T-helper 17 cell (primary cell): ENCODE results near the gene BFSP1. TPM values are rescaled to one million over a fixed set of nuclear protein-coding genes. Genes with fewer than 3 reads are reported as not detected.

Source experiments
- ATAC-seq: fragments of 150-1000 bp; cut with Tn5 transposase; 2 replicates; pipeline ENCODE4 v1.10.0; 2021; ENCODE audit warnings: mild to moderate bottlenecking, moderate library complexity
- DNase-seq, 3 donors: peaks; one replicate each; pipeline versions ENCODE4 v3.0.0 to v3.0.0-alpha.2; 2020 to 2021
- H3K9me3 ChIP-seq: one replicate; pipeline ENCODE4 v1.7.0; 2013; ENCODE audit warnings: low read length, mild to moderate bottlenecking; ENCODE audit not compliant: control insufficient read depth, poor library complexity, severe bottlenecking
- H3K27ac Mint-ChIP-seq: one replicate; pipeline ENCODE4 v1.8.0; 2022; ENCODE audit warnings: mild to moderate bottlenecking, moderate library complexity, mixed read lengths
- H3K27me3 Mint-ChIP-seq: one replicate; pipeline ENCODE4 v1.8.0; 2022; ENCODE audit warnings: mixed read lengths
- H3K36me3 Mint-ChIP-seq: one replicate; pipeline ENCODE4 v1.8.0; 2022; ENCODE audit warnings: low read depth, mixed read lengths
- H3K4me1 Mint-ChIP-seq: one replicate; pipeline ENCODE4 v1.8.0; 2022; ENCODE audit warnings: mild to moderate bottlenecking, mixed read lengths
- H3K4me3 Mint-ChIP-seq: one replicate; pipeline ENCODE4 v1.8.0; 2022; ENCODE audit warnings: mild to moderate bottlenecking, moderate library complexity, mixed read lengths
- total RNA-seq, 4 donors: library from RNA in 2 of 4; stranded (reverse) in 2 of 4; gene quantifications; one replicate each; pipeline ENCODE4 v1.2.3 and lab custom pipeline; 2022 to 2026

The BFSP1 gene
- total RNA-seq, 2 donors from 2014 or later, result 0.21 to 1.0 TPM

- peaks cover 23% of the 10 kb centered on the region for H3K27me3 Mint-ChIP-seq
- H3K4me3 Mint-ChIP-seq, result no peak overlapping the region
- DNase-seq, result no peak
- no peak for ATAC-seq
- no peaks in the 10 kb centered on the region for H3K4me1 Mint-ChIP-seq
- no peaks in the 10 kb centered on the region for H3K36me3 Mint-ChIP-seq
- no peaks in the 10 kb centered on the region for H3K9me3 ChIP-seq
- H3K27ac Mint-ChIP-seq, result no peak overlapping the region
These were observed 60.7 kb downstream of the BFSP1 start for GRCh38 chr20:17470521-17470920.

DNA sequence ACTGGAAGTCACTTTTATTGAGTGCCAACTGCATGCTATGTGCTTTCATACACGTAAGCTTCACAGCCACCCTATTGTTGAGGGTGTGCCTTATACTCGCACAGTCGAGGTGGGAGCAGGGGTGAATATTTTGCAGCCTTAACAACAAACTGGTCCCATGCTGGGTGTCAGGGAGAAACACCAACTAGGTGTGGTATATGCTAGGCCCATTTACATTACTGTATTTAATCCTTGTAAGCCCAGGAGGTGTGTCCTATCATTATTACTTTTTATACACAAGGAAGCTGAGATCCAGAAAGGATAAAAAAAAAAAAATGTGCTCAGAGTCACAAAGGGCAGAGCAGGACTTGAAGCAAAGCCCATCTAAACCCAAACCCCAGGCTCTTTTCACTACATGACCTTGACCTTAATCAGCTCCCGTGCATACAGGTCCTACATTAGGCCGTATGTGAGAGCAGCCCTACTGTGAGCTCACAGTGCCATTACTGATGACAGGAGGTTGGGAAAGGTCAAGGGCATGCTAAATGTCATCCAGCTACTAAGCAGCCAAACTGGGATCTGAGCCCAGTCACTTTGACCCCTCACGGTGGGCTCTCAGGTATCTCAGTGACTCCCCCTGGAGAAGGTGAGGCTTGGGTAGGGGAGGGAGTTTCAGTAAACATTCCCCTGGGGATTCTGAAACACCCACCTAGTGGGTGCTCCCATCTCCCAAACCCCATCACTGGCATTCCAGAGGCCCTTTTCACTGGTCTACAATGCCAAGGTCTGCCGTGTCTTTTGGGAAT is 61.7 kb downstream of the BFSP1 start:
- Mint-ChIP-seq H3K36me3 (no peaks in the 10 kb centered on the region), H3K27me3 (peaks cover 27% of the 10 kb centered on the region), H3K4me1 (no peaks in the 10 kb centered on the region), H3K27ac (no peak overlapping the region), H3K4me3 (no peak overlapping the region)
- DNase-seq, result no peak
- H3K9me3 ChIP-seq, result no peaks in the 10 kb centered on the region
- ATAC-seq, result no peak

- Mint-ChIP-seq H3K4me3 (no peak overlapping the region), H3K4me1 (no peaks in the 10 kb centered on the region), H3K27me3 (peaks cover 29% of the 10 kb centered on the region), H3K36me3 (no peaks in the 10 kb centered on the region), H3K27ac (no peak overlapping the region)
- no peaks in the 10 kb centered on the region for H3K9me3 ChIP-seq
- ATAC-seq, result no peak
- DNase-seq, result no peak
These were observed 62.9 kb downstream of the BFSP1 start for GRCh38 chr20:17468073-17468840.

- H3K36me3 Mint-ChIP-seq, result no peaks in the 10 kb centered on the region
- H3K27ac Mint-ChIP-seq, result no peak overlapping the region
- no peak overlapping the region for H3K4me3 Mint-ChIP-seq
These were observed 64.0 kb downstream of the BFSP1 start for GRCh38 chr20:17467120-17467655.

DNA sequence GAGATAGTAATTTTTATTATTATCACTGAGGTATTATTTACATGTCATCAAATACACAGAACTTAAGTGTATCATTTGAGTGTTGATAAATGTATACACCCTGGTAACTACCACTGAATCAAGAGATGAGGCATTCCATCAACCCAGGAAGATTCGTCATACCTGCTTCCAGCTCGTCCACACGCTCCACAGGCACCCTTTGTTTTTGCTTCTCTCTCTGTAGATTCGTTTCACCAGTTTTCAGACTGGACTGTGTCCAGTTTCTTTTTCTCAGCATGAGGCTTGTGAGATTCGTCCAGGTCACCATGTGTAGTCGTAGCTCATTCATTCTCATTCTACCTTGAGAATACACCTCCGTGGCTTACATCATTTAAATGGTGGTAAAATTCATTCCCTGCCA is 64.5 kb downstream of the BFSP1 start:
- no peak for DNase-seq
- no peaks in the 10 kb centered on the region for H3K36me3 Mint-ChIP-seq
- H3K4me3 Mint-ChIP-seq, result no peak overlapping the region
- no peak overlapping the region for H3K27ac Mint-ChIP-seq
- no peaks in the 10 kb centered on the region for H3K9me3 ChIP-seq
- no peak for ATAC-seq
- H3K4me1 Mint-ChIP-seq, result no peaks in the 10 kb centered on the region
- peaks cover 29% of the 10 kb centered on the region for H3K27me3 Mint-ChIP-seq

More at GRCh38 chr20:17467120-17467655, 64.0 kb downstream of the BFSP1 start:
- Mint-ChIP-seq H3K4me1 (no peaks in the 10 kb centered on the region), H3K27me3 (peaks cover 29% of the 10 kb centered on the region)
- DNase-seq, result no peak
- ATAC-seq, result no peak
- no peaks in the 10 kb centered on the region for H3K9me3 ChIP-seq

- peaks cover 29% of the 10 kb centered on the region for H3K27me3 Mint-ChIP-seq
- no peak overlapping the region for H3K4me3 Mint-ChIP-seq
- H3K4me1 Mint-ChIP-seq, result peaks cover 2% of the 10 kb centered on the region
- no peaks in the 10 kb centered on the region for H3K9me3 ChIP-seq
- H3K36me3 Mint-ChIP-seq, result no peaks in the 10 kb centered on the region
- H3K27ac Mint-ChIP-seq, result no peak overlapping the region
- ATAC-seq (no peak), DNase-seq (no peak)
These were observed 65.9 kb downstream of the BFSP1 start for GRCh38 chr20:17465236-17465635.

DNA sequence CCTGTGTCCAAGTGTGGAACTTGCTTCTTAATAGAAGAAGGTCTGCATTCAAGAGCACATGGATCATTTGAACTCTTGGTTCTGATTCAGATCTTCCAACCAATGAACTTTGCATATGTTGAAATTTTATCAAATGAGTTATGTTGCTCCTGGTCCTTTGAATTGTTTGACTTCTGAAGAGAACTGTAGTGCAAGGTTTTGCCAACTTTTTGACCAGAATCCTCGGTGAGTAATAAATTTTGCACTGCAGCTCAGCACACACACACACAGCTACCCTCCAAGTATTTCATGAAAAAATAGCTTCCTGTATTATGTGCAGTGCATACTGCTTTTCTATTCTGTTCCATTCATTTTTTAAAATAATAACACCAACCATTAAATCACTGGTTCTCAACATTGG is 67.5 kb downstream of the BFSP1 start:
- H3K36me3 Mint-ChIP-seq, result no peaks in the 10 kb centered on the region
- H3K27me3 Mint-ChIP-seq, result peaks cover 29% of the 10 kb centered on the region
- ATAC-seq, result no peak
- no peaks in the 10 kb centered on the region for H3K9me3 ChIP-seq
- H3K4me1 Mint-ChIP-seq, result peaks cover 2% of the 10 kb centered on the region
- H3K27ac Mint-ChIP-seq, result no peak overlapping the region
- no peak for DNase-seq
- H3K4me3 Mint-ChIP-seq, result no peak overlapping the region

- H3K9me3 ChIP-seq, result no peaks in the 10 kb centered on the region
- no peak for ATAC-seq
- H3K36me3 Mint-ChIP-seq, result no peaks in the 10 kb centered on the region
- DNase-seq, result no peak
- no peak overlapping the region for H3K4me3 Mint-ChIP-seq
- H3K27ac Mint-ChIP-seq, result no peak overlapping the region
- H3K4me1 Mint-ChIP-seq, result peaks cover 2% of the 10 kb centered on the region
- H3K27me3 Mint-ChIP-seq, result peaks cover 21% of the 10 kb centered on the region
These were observed 69.2 kb downstream of the BFSP1 start for GRCh38 chr20:17461941-17462340.

GRCh38 chr20:17460119-17460518 is 71.1 kb downstream of the BFSP1 start:
- Mint-ChIP-seq H3K36me3 (no peaks in the 10 kb centered on the region), H3K4me3 (no peak overlapping the region), H3K27me3 (peaks cover 26% of the 10 kb centered on the region), H3K27ac (no peak overlapping the region), H3K4me1 (peaks cover 2% of the 10 kb centered on the region)
- no peaks in the 10 kb centered on the region for H3K9me3 ChIP-seq
- no peak for DNase-seq
- ATAC-seq, result no peak

- peaks cover 2% of the 10 kb centered on the region for H3K4me1 Mint-ChIP-seq
- no peaks in the 10 kb centered on the region for H3K9me3 ChIP-seq
- H3K27ac Mint-ChIP-seq, result no peak overlapping the region
- no peak for DNase-seq
- H3K4me3 Mint-ChIP-seq, result no peak overlapping the region
- no peaks in the 10 kb centered on the region for H3K36me3 Mint-ChIP-seq
- peaks cover 40% of the 10 kb centered on the region for H3K27me3 Mint-ChIP-seq
- no peak for ATAC-seq
These were observed 73.5 kb downstream of the BFSP1 start for GRCh38 chr20:17457588-17458190.

- Mint-ChIP-seq H3K4me1 (peaks cover 2% of the 10 kb centered on the region), H3K27me3 (peaks cover 46% of the 10 kb centered on the region), H3K27ac (no peak overlapping the region), H3K36me3 (no peaks in the 10 kb centered on the region), H3K4me3 (no peak overlapping the region)
- ATAC-seq (no peak), DNase-seq (no peak)
- H3K9me3 ChIP-seq, result no peaks in the 10 kb centered on the region
These were observed 74.1 kb downstream of the BFSP1 start for GRCh38 chr20:17457079-17457478.

GRCh38 chr20:17456279-17456678 is 74.9 kb downstream of the BFSP1 start:
- ATAC-seq (no peak), DNase-seq (no peak)
- H3K4me3 Mint-ChIP-seq, result no peak overlapping the region
- H3K9me3 ChIP-seq, result no peaks in the 10 kb centered on the region
- H3K27ac Mint-ChIP-seq, result no peak overlapping the region
- peaks cover 3% of the 10 kb centered on the region for H3K36me3 Mint-ChIP-seq
- H3K4me1 Mint-ChIP-seq, result peaks cover 2% of the 10 kb centered on the region
- H3K27me3 Mint-ChIP-seq, result peaks cover 54% of the 10 kb centered on the region

DNA sequence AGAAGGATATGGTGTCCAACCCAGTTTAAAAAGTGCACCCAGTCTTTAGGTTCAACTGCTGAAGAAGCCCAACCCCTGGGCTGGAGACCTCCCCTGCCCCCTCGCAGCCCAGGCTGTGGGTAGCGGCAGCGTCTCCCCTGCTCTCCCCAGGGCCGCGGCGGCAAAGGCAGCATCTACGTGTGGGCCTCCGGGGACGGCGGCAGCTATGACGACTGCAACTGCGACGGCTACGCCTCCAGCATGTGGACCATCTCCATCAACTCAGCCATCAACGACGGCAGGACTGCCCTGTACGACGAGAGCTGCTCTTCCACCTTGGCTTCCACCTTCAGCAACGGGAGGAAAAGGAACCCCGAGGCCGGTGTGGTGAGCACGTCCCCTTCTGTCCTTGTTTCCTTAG is 77.6 kb downstream of the BFSP1 start:
- H3K4me3 Mint-ChIP-seq, result no peak overlapping the region
- ATAC-seq, result no peak

More for the DNA sequence above, 77.6 kb downstream of the BFSP1 start:
- H3K27me3 Mint-ChIP-seq, result peaks cover 59% of the 10 kb centered on the region
- DNase-seq, result no peak
- peaks cover 3% of the 10 kb centered on the region for H3K36me3 Mint-ChIP-seq
- H3K4me1 Mint-ChIP-seq, result no peaks in the 10 kb centered on the region
- no peaks in the 10 kb centered on the region for H3K9me3 ChIP-seq
- no peak overlapping the region for H3K27ac Mint-ChIP-seq
